Panc1 (cell line): ENCODE data around the gene TNNC2. TPM values are rescaled to one million over a fixed set of nuclear protein-coding genes. Genes with fewer than 3 reads are reported as not detected.

Experiments
- ATAC-seq: fragments of 200-7000 bp; cut with Tn5 transposase; 2 replicates; pipeline ENCODE4 v1.9.1; 2020; ENCODE audit warnings: mild to moderate bottlenecking, moderate library complexity
- BruUV-seq: library from RNA; stranded (reverse); fragments of 400-500 nt; replicated peaks from 2 replicates; lab custom pipeline; 2021; lab: Mats Ljungman, UMichigan
- CTCF ChIA-PET: fragments of 300-600 bp; sonication (Branson Sonifier 250); formaldehyde crosslinking; loops from one replicate; lab custom pipeline; 2022; ENCODE audit warnings: antibody characterized with exemption; lab: Charles Lee
- POLR2A ChIA-PET: fragments of 300-600 bp; sonication (Branson Sonifier 250); formaldehyde crosslinking; loops from one replicate; lab custom pipeline; 2022; ENCODE audit warnings: antibody characterized with exemption; lab: Charles Lee
- DNase-seq: peaks from one replicate; pipeline ENCODE4 v3.0.0-alpha.2; 2010; ENCODE audit warnings: low read depth, low spot score
- H3K27ac ChIP-seq: 2 replicates; pipeline ENCODE4 v1.5.1; 2011; ENCODE audit warnings: mild to moderate bottlenecking, low read length, inconsistent platforms
- H3K27me3 ChIP-seq: fragments of 200-500 bp; sonication (Bioruptor generic); 2 replicates; pipeline ENCODE4 v1.6.0; 2014; ENCODE audit warnings: low read length, inconsistent platforms; ENCODE audit not compliant: control insufficient read depth, insufficient read depth
- H3K36me3 ChIP-seq: fragments of 200-500 bp; sonication (Bioruptor generic); 2 replicates; pipeline ENCODE4 v1.5.1; 2014; ENCODE audit warnings: inconsistent platforms, mild to moderate bottlenecking, low read length, moderate library complexity; ENCODE audit not compliant: control insufficient read depth, insufficient read depth
- H3K4me1 ChIP-seq: 2 replicates; pipeline ENCODE4 v1.5.1; 2011; ENCODE audit warnings: inconsistent platforms, mild to moderate bottlenecking, low read length, moderate library complexity; ENCODE audit not compliant: control insufficient read depth, insufficient read depth
- H3K4me3 ChIP-seq, 2 experiments: 2 replicates each; pipeline ENCODE4 v1.5.1; 2011 to 2012; ENCODE audit warnings: low read depth in 2 of 2, low read length in 2 of 2, mild to moderate bottlenecking in 2 of 2, inconsistent platforms in 1 of 2, moderate library complexity in 1 of 2
- H3K9me3 ChIP-seq: fragments of 200-500 bp; sonication (Bioruptor generic); 2 replicates; pipeline ENCODE4 v1.5.1; 2014; ENCODE audit warnings: low read depth, mild to moderate bottlenecking, inconsistent platforms, low read length, moderate library complexity; ENCODE audit not compliant: control insufficient read depth, insufficient read depth
- CTCF ChIP-seq: fragments of 450-650 bp; IDR thresholded peaks from 2 replicates; pipeline ENCODE4 v1.5.1; 2017; ENCODE audit warnings: mild to moderate bottlenecking
- POLR2AphosphoS5 ChIP-seq: IDR thresholded peaks from 2 replicates; pipeline ENCODE4 v1.6.1; 2012; ENCODE audit warnings: mild to moderate bottlenecking, low read depth, low read length, moderate library complexity
- REST ChIP-seq, 2 experiments: IDR thresholded peaks; 2 replicates each; pipeline ENCODE4 v1.6.1; 2011 to 2012; ENCODE audit warnings: low read depth in 2 of 2, control low read depth in 1 of 2, low read length in 1 of 2, mild to moderate bottlenecking in 1 of 2, moderate library complexity in 1 of 2; ENCODE audit not compliant: insufficient read depth in 1 of 2
- SIN3A ChIP-seq: IDR thresholded peaks from 2 replicates; pipeline ENCODE4 v1.6.1; 2012; ENCODE audit warnings: low read depth, mild to moderate bottlenecking, low read length, moderate library complexity, borderline replicate concordance; ENCODE audit not compliant: insufficient read depth
- TCF7L2 ChIP-seq: IDR thresholded peaks from 2 replicates; pipeline ENCODE4 v1.6.1; 2011; ENCODE audit warnings: mild to moderate bottlenecking, low read depth, low read length, inconsistent platforms
- in situ Hi-C: cut with HindIII; loops from 2 replicates; pipeline ENCODE4 v1.10.0; 2016; ENCODE audit warnings: low sequenced_read_pairs, low pct_unique_long_range_greater_than_20kb
- intact Hi-C: fragments of 100-400 bp; cut with micrococcal nuclease; formaldehyde crosslinking; loops from one replicate; pipeline ENCODE4 v1.10.0; 2022; ENCODE audit not compliant: unreplicated experiment
- total RNA-seq: library from RNA; stranded (reverse); gene quantifications from one replicate; pipeline ENCODE4 v1.2.1, GENCODE V29; 2021; ENCODE audit not compliant: unreplicated experiment

Gene TNNC2
- total RNA-seq, 1 experiment from 2014 or later: 0.26 TPM

DNA sequence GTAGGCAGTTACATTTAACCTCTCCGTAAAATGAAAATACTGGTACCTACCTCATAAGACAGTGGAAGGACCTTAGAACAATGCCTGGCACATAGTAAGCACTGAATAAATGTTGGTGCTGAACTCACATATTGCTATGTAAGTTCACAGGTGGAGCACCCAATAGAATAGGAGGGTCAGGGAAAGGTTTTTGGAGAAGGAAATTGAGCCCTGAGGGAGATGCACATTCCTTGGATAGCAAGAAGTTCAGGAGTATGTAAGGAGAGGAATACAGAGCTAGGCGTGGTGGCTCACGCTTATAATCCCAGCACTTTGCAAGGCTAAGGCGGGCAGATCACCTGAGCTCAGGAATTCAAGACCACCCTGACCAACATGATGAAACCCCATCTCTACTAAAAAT is 7.6 kb downstream of the TNNC2 start:
- Histone ChIP-seq H3K9me3 (no peaks in the 10 kb centered on the region), H3K27me3 (no peaks in the 10 kb centered on the region), H3K4me3 (no peak overlapping the region), H3K27ac (no peak overlapping the region), H3K36me3 (peaks cover 4% of the 10 kb centered on the region; the same call in 1 of the 2 replicates), H3K4me1 (peaks cover 35% of the 10 kb centered on the region)
- TF ChIP-seq REST (IDR thresholded peaks at IDR 0.05; ENCODE audit: insufficient read depth in 1 of 2, low read depth in 2 of 2, low read length in 1 of 2) (no peak), SIN3A (no peak), POLR2AphosphoS5 (no peak), CTCF (no peak), TCF7L2 (no peak)
- in situ Hi-C loops: no loop called here
- intact Hi-C loops: no loop called here
- CTCF ChIA-PET: no interaction called here
- DNase-seq (no peak), ATAC-seq (no peak)
- no TSS peak for BruUV-seq
- POLR2A ChIA-PET: interaction anchor here (0.6 kb wide), 2 partner anchors 55 to 293 kb away, joined by 3 to 4 read pairs; no protein-coding TSS in a partner anchor

DNA sequence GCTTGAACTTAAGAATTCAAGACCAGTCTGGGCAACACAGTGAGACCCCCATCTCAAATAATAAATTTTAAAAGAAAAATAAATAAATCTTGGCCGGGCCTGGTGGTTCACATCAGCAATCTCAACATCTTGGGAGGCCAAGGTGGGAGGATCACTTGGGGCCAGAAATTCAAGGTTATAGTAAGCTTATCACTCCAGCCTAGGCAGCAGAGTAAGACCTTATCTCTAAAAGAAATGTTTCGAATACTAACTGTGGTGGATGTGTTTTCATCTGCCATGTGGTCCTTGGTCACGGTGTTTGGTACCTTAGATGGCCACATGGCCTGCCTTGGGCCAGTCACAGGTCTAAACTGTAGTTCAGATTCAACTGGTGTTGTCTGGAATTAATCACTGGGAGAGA is 8.9 kb downstream of the TNNC2 start:
- DNase-seq (no peak), ATAC-seq (no peak)
- H3K27me3 ChIP-seq: no peaks in the 10 kb centered on the region
- H3K9me3 ChIP-seq: no peaks in the 10 kb centered on the region
- no peak overlapping the region for H3K4me3 ChIP-seq
- no TSS peak for BruUV-seq
- POLR2A ChIA-PET: no interaction called here
- intact Hi-C loops: no loop called here
- peaks cover 7% of the 10 kb centered on the region for H3K36me3 ChIP-seq
- CTCF ChIA-PET: interaction anchor here (0.8 kb wide), 1 partner anchor 75 kb away, joined by 7 read pairs; no protein-coding TSS in a partner anchor
- TF ChIP-seq CTCF (no peak), REST (IDR thresholded peaks at IDR 0.05; ENCODE audit: insufficient read depth in 1 of 2, low read depth in 2 of 2, low read length in 1 of 2) (no peak), SIN3A (no peak), POLR2AphosphoS5 (no peak), TCF7L2 (no peak)
- in situ Hi-C loops: no loop called here
- peak overlapping the region; percentile 18; the same call in 1 of the 2 replicates for H3K27ac ChIP-seq
- peaks cover 38% of the 10 kb centered on the region for H3K4me1 ChIP-seq
